ENCODE data around the gene MYOD1. TPM values are rescaled to one million over a fixed set of nuclear protein-coding genes. Genes with fewer than 3 reads are reported as not detected.

The MYOD1 gene
- total and polyA plus RNA-seq, 9 of the 15 experiments (the other 6 are each of a cell fraction or from before 2014, with no cell fraction given): not detected

GRCh38 chr11:17765356-17766072 lies 46.1 kb downstream of the MYOD1 start (continued):
- TF ChIP-seq, protein P1, sequence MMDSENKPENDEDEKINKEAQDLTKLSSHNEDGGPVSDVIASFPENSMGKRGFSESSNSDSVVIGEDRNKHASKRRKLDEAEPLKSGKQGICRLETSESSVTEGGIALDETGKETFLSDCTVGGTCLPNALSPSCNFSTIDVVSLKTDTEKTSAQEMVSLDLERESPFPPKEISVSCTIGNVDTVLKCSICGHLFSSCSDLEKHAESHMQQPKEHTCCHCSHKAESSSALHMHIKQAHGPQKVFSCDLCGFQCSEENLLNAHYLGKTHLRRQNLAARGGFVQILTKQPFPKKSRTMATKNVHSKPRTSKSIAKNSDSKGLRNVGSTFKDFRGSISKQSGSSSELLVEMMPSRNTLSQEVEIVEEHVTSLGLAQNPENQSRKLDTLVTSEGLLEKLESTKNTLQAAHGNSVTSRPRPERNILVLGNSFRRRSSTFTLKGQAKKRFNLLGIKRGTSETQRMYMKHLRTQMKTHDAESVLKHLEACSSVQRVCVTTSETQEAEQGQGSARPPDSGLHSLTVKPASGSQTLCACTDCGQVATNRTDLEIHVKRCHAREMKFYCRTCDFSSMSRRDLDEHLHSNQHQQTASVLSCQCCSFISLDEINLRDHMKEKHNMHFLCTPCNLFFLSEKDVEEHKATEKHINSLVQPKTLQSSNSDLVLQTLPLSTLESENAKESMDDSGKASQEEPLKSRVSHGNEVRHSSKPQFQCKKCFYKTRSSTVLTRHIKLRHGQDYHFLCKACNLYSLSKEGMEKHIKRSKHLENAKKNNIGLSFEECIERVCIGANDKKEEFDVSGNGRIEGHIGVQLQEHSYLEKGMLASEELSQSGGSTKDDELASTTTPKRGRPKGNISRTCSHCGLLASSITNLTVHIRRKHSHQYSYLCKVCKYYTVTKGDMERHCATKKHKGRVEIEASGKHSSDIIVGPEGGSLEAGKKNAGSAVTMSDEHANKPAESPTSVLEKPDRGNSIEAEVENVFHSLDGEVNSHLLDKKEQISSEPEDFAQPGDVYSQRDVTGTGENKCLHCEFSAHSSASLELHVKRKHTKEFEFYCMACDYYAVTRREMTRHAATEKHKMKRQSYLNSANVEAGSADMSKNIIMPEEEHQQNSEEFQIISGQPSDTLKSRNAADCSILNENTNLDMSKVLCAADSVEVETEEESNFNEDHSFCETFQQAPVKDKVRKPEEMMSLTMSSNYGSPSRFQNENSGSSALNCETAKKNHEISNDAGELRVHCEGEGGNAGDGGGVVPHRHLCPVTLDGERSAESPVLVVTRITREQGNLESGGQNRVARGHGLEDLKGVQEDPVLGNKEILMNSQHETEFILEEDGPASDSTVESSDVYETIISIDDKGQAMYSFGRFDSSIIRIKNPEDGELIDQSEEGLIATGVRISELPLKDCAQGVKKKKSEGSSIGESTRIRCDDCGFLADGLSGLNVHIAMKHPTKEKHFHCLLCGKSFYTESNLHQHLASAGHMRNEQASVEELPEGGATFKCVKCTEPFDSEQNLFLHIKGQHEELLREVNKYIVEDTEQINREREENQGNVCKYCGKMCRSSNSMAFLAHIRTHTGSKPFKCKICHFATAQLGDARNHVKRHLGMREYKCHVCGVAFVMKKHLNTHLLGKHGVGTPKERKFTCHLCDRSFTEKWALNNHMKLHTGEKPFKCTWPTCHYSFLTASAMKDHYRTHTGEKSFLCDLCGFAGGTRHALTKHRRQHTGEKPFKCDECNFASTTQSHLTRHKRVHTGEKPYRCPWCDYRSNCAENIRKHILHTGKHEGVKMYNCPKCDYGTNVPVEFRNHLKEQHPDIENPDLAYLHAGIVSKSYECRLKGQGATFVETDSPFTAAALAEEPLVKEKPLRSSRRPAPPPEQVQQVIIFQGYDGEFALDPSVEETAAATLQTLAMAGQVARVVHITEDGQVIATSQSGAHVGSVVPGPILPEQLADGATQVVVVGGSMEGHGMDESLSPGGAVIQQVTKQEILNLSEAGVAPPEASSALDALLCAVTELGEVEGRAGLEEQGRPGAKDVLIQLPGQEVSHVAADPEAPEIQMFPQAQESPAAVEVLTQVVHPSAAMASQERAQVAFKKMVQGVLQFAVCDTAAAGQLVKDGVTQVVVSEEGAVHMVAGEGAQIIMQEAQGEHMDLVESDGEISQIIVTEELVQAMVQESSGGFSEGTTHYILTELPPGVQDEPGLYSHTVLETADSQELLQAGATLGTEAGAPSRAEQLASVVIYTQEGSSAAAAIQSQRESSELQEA (IDR thresholded peaks at IDR 0.05; ENCODE audit: low read depth): no peak
- TF ChIP-seq CSDE1 (IDR thresholded peaks at IDR 0.05): peak in 1 of 2 experiments; percentile 72; a peak in 2 of 4 replicates
- peak in 1 of 2 experiments; percentile 26; a peak in 2 of 4 replicates for TF ChIP-seq KDM1A (IDR thresholded peaks at IDR 0.05)
- no peak for TF ChIP-seq HMGN3 (IDR thresholded peaks at IDR 0.05; ENCODE audit: borderline replicate concordance, extremely low read depth, insufficient read length, low read depth, low read length)
- TF ChIP-seq SMAD1 (IDR thresholded peaks at IDR 0.05; ENCODE audit: low read depth, low read length, partially characterized antibody): no peak
- no peak for TF ChIP-seq FOXA1 (IDR thresholded peaks at IDR 0.05; ENCODE audit: borderline replicate concordance)
- peak; percentile 94 for TF ChIP-seq RFX1 (IDR thresholded peaks at IDR 0.05)
- no peak for TF ChIP-seq GTF2E2 (tag; IDR thresholded peaks at IDR 0.05)
- TF ChIP-seq ETV5 (CRISPR knock-in tag; IDR thresholded peaks at IDR 0.05; ENCODE audit: low read depth): no peak
- peak in 1 of 2 experiments; percentile 76; a peak in 2 of 4 replicates for TF ChIP-seq RCOR1 (IDR thresholded peaks at IDR 0.05; ENCODE audit: borderline replicate concordance in 1 of 2, low read depth in 2 of 2, low read length in 2 of 2)
- peak; percentile 41; the same call in 1 of the 2 replicates for TF ChIP-seq BMI1 (IDR thresholded peaks at IDR 0.05; ENCODE audit: low read length)
- no peak for TF ChIP-seq KLF13 (tag; IDR thresholded peaks at IDR 0.05; ENCODE audit: borderline replicate concordance, low read depth)
